Kasumi-1 (cell line): ENCODE data around the gene CCDC88C.

Source experiments
- DNase-seq, 2 experiments: peaks; one replicate each; lab custom pipeline; 2025; lab: John Stamatoyannopoulos, UW

CCDC88C gene

DNA sequence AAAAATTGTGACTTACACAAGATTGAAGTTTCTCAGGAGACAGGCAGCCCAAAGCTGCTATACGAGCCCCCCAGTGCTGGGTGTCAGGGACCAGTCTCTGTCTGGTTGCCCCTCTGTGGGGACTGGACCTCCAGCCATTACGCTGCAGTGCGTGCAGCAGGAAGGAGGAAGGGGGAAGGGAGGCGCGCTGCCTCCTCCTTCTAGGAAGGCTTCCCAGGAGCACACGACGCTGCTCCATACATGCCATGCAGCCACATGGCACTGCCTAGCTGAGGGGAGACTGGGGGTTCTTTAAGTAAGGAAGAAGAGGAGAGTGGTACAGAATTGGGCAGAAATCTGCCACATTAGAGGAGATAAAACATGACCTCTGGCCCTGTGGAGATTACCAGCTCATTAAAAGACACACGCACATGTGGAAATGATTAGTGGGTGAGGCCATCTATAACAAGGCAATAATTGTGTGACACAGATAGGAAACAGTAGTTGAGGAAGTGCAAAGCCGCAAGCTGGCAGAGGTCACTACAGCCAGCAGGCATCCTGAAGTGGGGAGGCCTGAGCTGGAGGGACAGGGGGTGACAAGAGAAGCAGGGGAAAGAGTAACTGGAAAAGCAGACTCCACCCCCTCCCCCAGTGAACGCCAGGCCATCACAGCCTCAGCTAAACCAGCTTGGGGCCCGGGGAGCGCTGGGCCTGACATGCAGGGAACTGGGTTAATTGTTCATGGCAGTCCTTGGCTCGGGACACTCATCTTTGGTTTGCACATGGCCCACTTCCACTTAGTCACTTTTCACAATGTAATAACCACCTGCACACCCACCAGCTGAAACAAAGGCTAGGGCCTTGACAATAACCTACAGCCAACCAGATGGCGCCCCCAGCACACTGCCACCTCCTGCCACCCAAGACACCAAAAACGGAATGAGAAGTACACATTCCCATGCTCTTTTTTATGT is 39.6 kb downstream of the CCDC88C start:
- peak in 1 of 2 experiments; percentile 13 for DNase-seq

GRCh38 chr14:91376547-91377477 is 40.8 kb downstream of the CCDC88C start:
- no peak for DNase-seq

DNA sequence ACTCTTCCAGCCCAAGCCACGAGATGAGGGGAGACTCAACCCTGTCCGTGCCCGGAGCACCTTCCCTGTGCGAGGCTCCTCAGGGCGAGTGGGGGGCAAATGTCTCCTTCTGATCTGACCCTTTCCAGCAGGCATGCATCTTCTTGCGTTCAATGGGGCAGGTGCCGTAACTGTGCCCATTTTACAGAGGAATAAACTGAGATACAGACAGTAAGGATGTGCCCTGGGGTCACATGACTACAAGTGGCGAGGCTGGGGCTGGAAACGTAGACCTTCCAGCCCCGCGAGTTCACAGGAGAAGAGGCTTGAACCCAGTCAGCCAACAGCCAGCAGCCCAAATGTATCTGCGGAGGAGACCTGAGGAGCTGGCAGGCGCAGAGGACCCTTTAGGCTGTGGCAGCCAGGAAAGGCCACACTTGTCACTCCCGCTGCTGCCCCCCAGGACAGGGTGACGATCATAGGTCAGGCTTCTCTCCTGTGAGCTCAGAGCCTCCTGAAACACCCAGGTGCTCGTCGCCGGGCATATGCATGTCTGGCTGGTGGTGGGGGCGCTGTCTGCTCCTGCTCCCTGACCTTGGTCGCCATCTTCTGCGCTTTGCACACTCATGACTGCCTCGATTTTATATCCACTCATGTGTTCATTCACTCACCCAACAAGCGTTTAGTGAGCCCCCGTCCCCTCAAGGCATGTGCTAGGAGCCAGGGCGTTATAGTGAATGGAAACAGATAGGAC is 41.7 kb downstream of the CCDC88C start:
- DNase-seq = no peak

DNA sequence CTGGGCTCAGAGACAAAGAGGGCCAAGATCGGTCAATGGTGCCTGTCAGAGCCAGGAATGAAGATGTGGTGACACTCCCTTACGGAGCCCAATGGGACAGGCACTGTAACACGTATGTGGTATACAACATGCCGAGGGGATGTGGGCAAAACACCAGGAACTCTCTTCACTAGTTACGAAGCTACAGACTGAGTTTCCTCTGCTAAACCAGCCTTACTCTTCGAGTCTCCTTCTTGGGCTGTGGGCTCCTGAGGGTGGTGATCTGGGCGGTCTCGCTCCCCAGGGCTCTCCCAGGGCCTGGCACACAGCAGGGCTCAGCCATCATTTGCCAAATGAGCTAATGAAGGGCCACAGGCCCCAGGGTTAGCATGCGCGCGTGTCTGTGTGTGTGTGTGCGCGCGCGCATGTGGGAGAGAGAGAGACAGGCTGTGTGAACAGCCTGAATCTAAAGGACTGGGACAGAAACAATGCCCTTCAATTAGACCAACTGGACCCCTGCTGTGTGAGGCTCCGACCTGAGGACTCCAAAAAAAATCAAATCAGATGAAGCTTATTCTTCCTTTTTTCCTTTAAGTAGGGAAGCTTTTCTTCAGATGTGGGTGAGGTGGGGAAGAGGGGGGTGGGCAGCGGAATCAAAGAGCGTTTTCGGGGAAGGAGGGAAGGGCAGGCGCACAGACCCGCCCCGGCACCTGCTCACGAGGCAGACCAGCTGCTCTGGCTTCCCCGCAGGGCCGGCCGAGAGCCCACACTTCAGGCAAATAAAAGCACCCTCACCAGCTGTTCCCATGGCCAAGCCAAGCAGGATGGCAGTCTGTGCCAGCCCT is 42.5 kb downstream of the CCDC88C start:
- DNase-seq = no peak

- no peak for DNase-seq
Measured at GRCh38 chr14:91374287-91374878, 43.2 kb downstream of the CCDC88C start.

GRCh38 chr14:91373591-91374254 is 43.9 kb downstream of the CCDC88C start:
- DNase-seq = peak; percentile 72 to 73

- peak; percentile 31 to 40 for DNase-seq
Measured at GRCh38 chr14:91372671-91373495, 44.7 kb downstream of the CCDC88C start.

- no peak for DNase-seq
Measured at GRCh38 chr14:91371990-91372375, 45.6 kb downstream of the CCDC88C start.

DNA sequence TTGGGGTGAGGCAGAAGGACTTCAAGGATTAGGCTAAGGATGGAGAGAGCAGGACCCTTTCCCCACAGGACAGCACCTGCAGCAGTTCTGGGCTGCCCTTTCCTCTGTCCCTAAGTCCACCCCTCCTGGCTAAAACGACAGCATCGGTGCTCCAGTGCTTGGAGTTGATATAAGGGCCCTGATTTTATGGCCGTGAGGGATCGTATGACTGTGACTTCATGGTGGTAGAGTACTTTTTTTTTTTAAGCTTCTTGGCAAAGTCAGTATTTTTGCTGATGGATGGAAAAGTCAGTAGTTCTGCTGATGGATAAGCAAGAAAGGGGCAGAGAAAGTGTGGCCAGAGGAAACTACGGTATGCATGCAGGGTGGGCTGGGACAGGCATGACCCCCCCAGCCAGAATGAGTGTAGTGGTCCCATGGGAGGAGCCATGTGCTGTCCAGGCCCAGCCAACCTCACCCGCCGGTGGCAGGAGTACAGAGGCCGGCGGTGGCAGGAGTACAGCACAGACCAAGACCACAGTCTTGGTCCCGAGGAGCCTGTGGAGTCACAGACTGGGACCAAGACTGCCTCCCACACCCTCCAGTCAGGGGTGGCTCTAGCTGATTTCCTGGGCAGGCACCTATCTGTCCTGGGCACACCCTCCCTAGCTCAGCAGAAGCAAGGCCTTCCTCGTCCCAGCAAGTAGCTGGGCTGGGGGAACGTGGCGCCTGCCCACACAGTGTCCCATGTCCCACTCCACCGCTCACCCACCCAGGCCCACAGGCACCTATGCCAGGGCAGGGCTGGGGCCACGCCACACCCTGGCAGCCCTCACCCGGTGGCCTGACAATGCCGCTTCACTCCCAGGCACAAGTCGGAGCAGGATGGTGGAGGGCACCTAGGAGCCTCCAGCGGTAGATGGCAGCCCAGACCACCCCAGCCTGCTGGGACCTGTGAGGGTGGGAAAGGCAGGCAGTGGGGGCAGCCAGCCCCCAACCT is 46.3 kb downstream of the CCDC88C start:
- no peak for DNase-seq

DNA sequence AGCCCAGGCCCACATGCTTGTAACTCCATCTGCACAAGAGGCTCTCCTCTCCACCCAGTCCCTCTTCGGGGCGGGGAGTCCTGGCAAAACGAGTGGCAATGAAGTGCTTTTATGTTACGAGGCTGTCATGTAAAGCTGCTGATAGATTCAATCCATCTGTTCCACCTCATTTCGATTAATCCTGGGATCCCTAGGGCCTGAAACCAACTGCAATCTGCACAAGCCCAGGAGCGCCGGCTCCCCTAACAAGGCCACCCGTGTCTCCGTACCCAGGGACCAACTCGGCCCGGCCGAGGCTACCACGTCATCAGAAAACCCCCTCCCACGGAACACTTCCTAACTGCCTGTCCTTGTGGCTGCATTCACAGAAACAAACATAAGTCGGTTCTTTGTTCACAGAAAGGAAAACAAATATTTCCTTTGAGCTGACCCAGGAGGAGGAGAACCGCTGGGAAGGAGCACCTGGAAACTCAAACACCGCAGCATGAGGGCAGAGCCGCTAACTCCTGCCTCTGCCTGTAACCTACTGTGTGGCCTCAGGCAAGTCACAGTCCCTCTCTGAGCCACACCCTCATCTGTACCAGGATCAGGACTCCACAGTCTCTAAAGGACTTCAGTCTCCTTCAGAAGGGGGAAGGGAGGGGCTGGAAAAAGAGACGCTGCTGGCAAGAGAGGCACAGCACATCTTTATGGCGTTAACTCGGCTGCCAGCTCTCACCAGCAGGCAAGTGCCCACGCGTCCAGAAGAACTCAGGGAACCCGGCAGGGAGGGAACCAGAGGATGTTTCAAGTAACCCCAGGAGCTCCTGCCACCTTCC is 47.8 kb downstream of the CCDC88C start:
- no peak for DNase-seq

DNA sequence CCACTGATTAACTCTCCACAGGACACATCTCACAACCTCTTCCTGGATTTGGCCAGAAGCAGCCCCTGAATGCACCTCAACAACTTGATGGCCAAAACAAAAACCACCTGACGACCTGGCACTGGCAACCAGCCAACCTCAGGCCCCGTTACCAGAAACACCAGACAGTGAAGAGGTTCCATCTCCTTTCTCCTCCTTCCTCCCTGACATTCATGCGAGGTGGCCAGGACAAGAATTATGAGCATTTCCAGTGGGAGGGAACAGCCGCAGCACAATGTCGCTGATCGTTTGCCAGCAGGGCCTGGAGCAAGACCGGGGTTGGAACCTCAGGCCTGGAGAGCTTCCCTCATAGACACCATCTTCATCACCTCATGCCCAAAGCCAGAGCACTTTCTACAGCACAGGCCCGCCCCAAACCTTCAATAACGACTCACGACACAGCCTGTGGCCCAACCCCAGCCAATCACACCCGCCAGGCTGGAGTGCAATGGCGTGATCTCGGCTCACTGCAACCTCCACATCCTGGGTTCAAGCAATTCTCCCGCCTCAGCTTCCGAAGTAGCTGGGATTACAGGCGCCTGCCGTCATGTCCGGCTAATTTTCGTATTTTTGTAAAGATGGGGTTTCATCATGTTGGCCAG is 48.7 kb downstream of the CCDC88C start:
- DNase-seq = no peak

DNA sequence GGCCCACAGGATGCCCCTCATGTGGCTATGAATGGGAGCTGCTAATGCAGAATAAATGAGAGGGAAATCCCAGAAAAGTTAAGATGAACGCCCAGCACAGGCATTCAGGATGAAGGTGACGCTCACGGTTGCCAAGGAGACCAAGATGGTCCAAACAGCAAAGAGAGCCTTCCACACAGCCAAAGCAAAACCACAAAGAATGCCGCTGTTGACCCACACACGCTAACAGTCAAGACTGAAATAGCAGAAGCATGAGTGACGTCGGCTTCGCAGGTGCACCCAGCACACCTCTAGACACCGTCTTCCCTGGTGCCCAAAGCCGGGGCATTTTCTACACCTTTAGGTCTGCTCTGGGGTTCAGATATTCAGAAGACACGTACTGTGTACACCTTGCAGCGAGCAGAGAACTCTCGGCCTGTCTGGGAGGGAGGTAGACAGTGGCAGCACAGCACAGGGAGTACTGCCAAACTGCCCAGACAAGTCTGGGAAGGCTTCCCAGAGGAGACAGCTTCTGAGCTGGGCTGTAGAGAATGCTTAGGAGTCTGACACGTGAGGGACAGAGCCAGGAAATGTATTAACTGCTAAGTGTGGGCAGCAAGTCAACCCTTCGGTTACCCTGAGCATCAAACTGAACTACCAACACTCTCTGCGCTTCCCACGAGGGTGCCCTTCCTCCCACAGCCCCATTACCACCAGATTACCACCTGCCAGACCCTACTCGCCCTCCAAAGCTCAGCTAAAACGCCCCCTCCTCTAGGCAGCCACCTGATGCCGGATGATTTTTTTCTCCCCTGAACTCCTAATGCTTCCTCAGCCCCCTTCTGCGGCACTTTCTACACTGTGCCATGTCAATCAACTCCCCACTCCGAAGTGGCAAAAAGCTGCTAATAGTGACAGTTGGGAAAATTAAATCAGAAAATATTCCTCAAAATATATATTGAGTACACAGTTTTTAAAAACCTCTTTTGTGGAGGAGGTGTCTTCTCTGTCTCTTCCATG is 50.1 kb downstream of the CCDC88C start:
- DNase-seq = no peak

DNA sequence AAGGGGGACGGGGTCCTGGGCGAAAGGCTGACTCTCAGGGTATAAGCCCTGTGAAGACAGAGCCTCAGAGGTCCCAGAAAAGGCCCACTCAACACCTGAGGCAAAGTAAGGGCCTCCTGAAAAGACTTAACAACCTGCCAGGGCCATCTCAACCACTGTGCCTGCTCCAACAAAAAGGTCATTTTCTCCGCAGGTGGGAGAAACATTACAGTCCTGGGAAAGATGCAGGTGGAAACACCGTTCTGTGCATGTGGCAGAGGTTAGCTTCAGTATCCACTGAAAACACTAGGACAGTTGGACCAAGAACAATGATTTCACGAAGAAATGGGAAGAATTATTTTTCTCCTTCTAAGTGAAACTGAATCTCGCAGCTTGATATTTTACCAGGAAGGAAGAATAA is 50.9 kb downstream of the CCDC88C start:
- no peak for DNase-seq

- DNase-seq = no peak
Measured at GRCh38 chr14:91365552-91365951, 52.1 kb downstream of the CCDC88C start.

DNA sequence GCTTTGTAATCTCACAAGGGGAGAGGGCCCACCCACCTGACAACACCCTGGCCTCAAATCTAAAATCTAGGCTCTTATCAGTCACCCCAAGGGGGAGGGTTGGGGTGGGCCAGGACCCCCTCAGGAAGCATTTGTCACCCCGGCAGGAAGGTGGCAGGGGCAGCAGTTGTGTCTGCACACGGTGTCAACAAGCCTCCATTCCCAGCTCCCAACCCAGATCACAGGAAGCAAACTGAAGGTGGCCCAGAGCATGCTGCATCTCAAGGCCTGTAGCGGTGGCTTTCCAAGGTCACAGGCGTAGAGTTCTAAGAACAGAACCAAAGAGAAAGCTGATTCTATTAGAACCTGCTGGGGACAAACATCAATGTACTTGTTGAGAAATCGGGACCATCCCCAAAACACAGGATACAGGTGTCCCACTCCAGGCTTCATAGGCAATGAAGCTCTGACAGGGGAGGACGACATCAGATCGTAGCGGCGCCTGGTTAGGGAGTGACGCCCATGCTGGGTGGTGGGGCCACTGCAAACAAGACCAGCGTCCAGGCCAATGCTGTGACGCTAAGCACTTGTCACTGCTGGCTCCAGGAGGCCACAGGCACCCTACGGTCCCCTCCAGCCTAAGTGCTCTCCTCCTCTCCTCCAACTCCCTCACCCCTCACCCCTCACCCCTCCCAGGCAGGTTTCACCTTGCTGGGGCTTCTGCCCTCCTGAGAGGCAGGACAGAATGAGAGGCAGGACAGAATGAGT is 52.9 kb downstream of the CCDC88C start:
- DNase-seq = no peak
